Breast epithelium (tissue), 4 donors: ENCODE measurements around the gene HECTD4. TPM values are rescaled to one million over a fixed set of nuclear protein-coding genes. Genes with fewer than 3 reads are reported as not detected.
"Not testable (repeated sequence)": the region's sequence is repeated elsewhere in the genome, so short reads cannot be mapped to it uniquely, and the experiment has no call there.

ENCODE experiments used
- DNase-seq, 2 donors: peaks; one replicate each; pipeline ENCODE4 v3.0.0-alpha.2; 2019; ENCODE audit warnings: low spot score in 2 of 2
- H3K27ac ChIP-seq, 2 donors: fragments of 200-600 bp; sonication (generic) in 1 of 2; one replicate each; pipeline ENCODE4 v1.5.1; 2016 to 2019; ENCODE audit warnings: mild to moderate bottlenecking in 1 of 2
- H3K27me3 ChIP-seq, 2 donors: fragments of 200-600 bp; sonication (generic) in 1 of 2; one replicate each; pipeline versions ENCODE4 v1.5.1 to v1.6.0; 2017 to 2019; ENCODE audit warnings: control low read depth in 1 of 2, mild to moderate bottlenecking in 1 of 2
- H3K36me3 ChIP-seq: fragments of 200-600 bp; one replicate; pipeline ENCODE4 v1.5.1; 2019
- H3K4me1 ChIP-seq, 2 donors: fragments of 200-600 bp; sonication (generic); one replicate each; pipeline ENCODE4 v1.5.1; 2016 to 2019; ENCODE audit warnings: control low read depth in 1 of 2
- H3K4me3 ChIP-seq, 3 donors: fragments of 200-600 bp; sonication (generic); 1 replicate in 2 of 3; 2 replicates in 1 of 3; pipeline ENCODE4 v1.5.1; 2016 to 2019; ENCODE audit warnings: mild to moderate bottlenecking in 3 of 3, moderate library complexity in 2 of 3
- H3K9me3 ChIP-seq, 2 donors: fragments of 200-600 bp; sonication (generic) in 1 of 2; one replicate each; pipeline ENCODE4 v1.5.1; 2016 to 2019; ENCODE audit warnings: control low read depth in 1 of 2
- POLR2A ChIP-seq: fragments of 450-650 bp; IDR thresholded peaks from one replicate; pipeline ENCODE4 v1.6.1; 2016; ENCODE audit warnings: antibody characterized with exemption, mild to moderate bottlenecking, moderate library complexity
- POLR2AphosphoS5 ChIP-seq, 3 donors: sonication (generic); formaldehyde crosslinking; IDR thresholded peaks; one replicate each; pipeline ENCODE4 v1.6.1; 2017; ENCODE audit warnings: antibody characterized with exemption in 3 of 3
- intact Hi-C: fragments of 100-400 bp; cut with DNase I; formaldehyde crosslinking; loops from one replicate; pipeline ENCODE4 v1.15.1; 2023; ENCODE audit warnings: low total_unique reads
- total RNA-seq, 3 donors: library from RNA; depleted of rRNA; stranded (reverse); fragments of >200 nt; gene quantifications; one replicate each; pipeline ENCODE4 v1.1.0, GENCODE V29; 2016
- TF ChIP-seq, protein P1 (sequence below), 3 donors: fragments of 450-650 bp; IDR thresholded peaks; one replicate each; pipeline ENCODE4 v1.5.1; 2016 to 2017; ENCODE audit warnings: antibody characterized with exemption in 3 of 3, mild to moderate bottlenecking in 3 of 3, moderate library complexity in 3 of 3

Gene HECTD4
- total RNA-seq, 3 donors from 2014 or later, result 37.6 to 57.4 (median 49.5) TPM

GRCh38 chr12:112354399-112354798 is 27.8 kb downstream of the HECTD4 start:
- no peaks in the 10 kb centered on the region for H3K27me3 ChIP-seq
- TF ChIP-seq, protein P1, sequence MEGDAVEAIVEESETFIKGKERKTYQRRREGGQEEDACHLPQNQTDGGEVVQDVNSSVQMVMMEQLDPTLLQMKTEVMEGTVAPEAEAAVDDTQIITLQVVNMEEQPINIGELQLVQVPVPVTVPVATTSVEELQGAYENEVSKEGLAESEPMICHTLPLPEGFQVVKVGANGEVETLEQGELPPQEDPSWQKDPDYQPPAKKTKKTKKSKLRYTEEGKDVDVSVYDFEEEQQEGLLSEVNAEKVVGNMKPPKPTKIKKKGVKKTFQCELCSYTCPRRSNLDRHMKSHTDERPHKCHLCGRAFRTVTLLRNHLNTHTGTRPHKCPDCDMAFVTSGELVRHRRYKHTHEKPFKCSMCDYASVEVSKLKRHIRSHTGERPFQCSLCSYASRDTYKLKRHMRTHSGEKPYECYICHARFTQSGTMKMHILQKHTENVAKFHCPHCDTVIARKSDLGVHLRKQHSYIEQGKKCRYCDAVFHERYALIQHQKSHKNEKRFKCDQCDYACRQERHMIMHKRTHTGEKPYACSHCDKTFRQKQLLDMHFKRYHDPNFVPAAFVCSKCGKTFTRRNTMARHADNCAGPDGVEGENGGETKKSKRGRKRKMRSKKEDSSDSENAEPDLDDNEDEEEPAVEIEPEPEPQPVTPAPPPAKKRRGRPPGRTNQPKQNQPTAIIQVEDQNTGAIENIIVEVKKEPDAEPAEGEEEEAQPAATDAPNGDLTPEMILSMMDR (IDR thresholded peaks at IDR 0.05), result no peak
- TF ChIP-seq POLR2A (no peak), POLR2AphosphoS5 (IDR thresholded peaks at IDR 0.05) (no peak)
- H3K4me1 ChIP-seq, result no peaks in the 10 kb centered on the region
- no peak overlapping the region for H3K27ac ChIP-seq
- no peak for DNase-seq
- no peak overlapping the region for H3K4me3 ChIP-seq
- no peaks in the 10 kb centered on the region for H3K9me3 ChIP-seq
- no peaks in the 10 kb centered on the region for H3K36me3 ChIP-seq
- intact Hi-C loops, result no loop called here

- intact Hi-C loops, result no loop called here
- Histone ChIP-seq H3K9me3 (no peaks in the 10 kb centered on the region), H3K36me3 (no peaks in the 10 kb centered on the region), H3K4me1 (no peaks in the 10 kb centered on the region), H3K4me3 (no peak overlapping the region), H3K27ac (no peak overlapping the region), H3K27me3 (no peaks in the 10 kb centered on the region)
- TF ChIP-seq POLR2AphosphoS5 (IDR thresholded peaks at IDR 0.05) (no peak), POLR2A (no peak)
- TF ChIP-seq, protein P1 (IDR thresholded peaks at IDR 0.05), result no peak
- DNase-seq, result no peak
Measured at GRCh38 chr12:112353393-112353792, 28.8 kb downstream of the HECTD4 start.

GRCh38 chr12:112352921-112353320 is 29.3 kb downstream of the HECTD4 start:
- DNase-seq, result no peak
- no peaks in the 10 kb centered on the region for H3K27me3 ChIP-seq
- TF ChIP-seq, protein P1 (IDR thresholded peaks at IDR 0.05), result no peak
- TF ChIP-seq POLR2AphosphoS5 (IDR thresholded peaks at IDR 0.05), result no peak
- TF ChIP-seq POLR2A, result no peak
- intact Hi-C loops, result no loop called here
- no peaks in the 10 kb centered on the region for H3K36me3 ChIP-seq
- no peaks in the 10 kb centered on the region for H3K9me3 ChIP-seq
- no peak overlapping the region for H3K27ac ChIP-seq
- H3K4me3 ChIP-seq, result no peak overlapping the region
- H3K4me1 ChIP-seq, result no peaks in the 10 kb centered on the region

DNA sequence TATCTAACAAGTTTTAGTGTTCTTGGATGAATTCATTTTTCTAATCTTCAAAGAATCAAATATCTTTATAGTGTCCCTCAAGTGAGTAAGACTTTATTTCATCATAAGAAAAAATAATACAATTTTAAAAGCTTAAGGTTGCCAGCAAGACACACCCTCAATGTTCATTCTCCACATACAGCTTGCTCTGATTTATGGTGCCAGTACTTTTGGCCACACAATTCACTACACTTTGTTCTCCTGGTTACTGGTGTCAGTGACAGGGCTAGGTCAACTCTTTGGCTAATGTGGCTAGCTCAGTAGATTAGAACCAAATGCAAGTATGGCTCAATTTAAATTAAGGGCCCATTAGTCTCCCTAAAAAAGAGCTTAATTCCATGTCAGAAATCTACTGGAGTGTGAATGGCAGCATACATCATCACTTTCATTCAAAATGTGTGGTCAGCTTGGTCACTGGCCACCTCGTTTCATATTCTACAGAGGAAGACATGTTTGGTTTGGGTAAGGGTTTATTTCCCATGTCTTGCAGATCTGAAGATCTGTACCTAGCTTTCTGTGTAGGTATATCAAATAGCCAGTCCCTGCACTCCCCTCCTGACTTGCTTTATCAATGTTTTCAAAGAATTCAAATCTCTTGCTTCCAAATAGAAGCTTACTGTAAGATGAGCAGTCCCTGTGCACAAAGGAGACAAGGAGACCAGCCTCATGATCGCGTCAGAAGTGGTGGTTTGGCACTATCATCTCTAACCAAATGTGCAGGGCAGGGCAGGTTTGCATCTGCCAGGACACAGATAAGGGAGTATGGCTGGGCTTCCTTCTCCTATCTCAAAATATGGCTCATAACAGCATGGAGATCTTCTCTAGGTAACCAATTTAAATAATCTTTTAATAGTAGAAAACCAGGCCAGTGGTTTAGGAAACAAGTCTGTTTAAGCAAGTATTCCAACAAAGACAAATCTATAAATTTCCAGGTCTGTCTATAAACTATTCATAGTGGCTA is 31.3 kb downstream of the HECTD4 start:
- no peak overlapping the region for H3K4me3 ChIP-seq
- no peaks in the 10 kb centered on the region for H3K4me1 ChIP-seq
- no peak overlapping the region for H3K27ac ChIP-seq
- TF ChIP-seq, protein P1 (IDR thresholded peaks at IDR 0.05), result no peak
- TF ChIP-seq POLR2A (no peak), POLR2AphosphoS5 (IDR thresholded peaks at IDR 0.05) (no peak)
- DNase-seq, result no peak
- no peaks in the 10 kb centered on the region for H3K27me3 ChIP-seq
- no peaks in the 10 kb centered on the region for H3K9me3 ChIP-seq
- no peaks in the 10 kb centered on the region for H3K36me3 ChIP-seq
- intact Hi-C loops, result no loop called here

DNA sequence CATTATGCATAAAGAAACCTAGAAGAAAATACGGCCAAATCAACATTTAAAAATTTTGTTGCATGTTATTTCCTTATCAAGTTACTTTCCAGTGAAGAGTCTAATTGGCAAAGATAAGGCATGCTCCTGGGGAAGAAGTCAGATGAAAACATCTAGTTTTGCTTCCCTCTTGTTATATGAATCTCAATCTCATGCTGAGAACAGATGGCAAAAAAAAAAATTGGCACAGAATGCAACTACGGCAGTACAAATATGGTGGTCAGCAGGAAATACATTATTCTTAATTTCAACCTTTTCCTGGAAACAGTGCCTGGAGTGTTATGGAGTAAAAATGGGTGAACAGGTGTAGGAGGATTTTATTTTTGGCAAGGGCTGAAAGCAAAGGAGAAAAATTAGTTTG is 32.8 kb downstream of the HECTD4 start:
- H3K9me3 ChIP-seq, result no peaks in the 10 kb centered on the region
- TF ChIP-seq POLR2AphosphoS5 (IDR thresholded peaks at IDR 0.05) (no peak), POLR2A (no peak)
- TF ChIP-seq, protein P1 (IDR thresholded peaks at IDR 0.05), result no peak
- intact Hi-C loops, result no loop called here
- H3K27me3 ChIP-seq, result no peaks in the 10 kb centered on the region
- no peak overlapping the region for H3K27ac ChIP-seq
- no peaks in the 10 kb centered on the region for H3K36me3 ChIP-seq
- DNase-seq, result no peak
- no peaks in the 10 kb centered on the region for H3K4me1 ChIP-seq
- H3K4me3 ChIP-seq, result no peak overlapping the region

GRCh38 chr12:112348926-112349325 is 33.3 kb downstream of the HECTD4 start:
- H3K27ac ChIP-seq, intact Hi-C loops, H3K9me3 ChIP-seq, H3K36me3 ChIP-seq, H3K4me3 ChIP-seq, DNase-seq, H3K4me1 ChIP-seq, H3K27me3 ChIP-seq: not testable (repeated sequence)
